AG09309 (cell line): ENCODE results near the gene RNF223.

Source experiments
- DNase-seq: peaks from one replicate; pipeline ENCODE4 v3.0.0-alpha.2; 2010; ENCODE audit warnings: low read depth
- H3K4me3 ChIP-seq: 2 replicates; pipeline ENCODE4 v1.5.1; 2011; ENCODE audit warnings: mild to moderate bottlenecking, low read depth, low read length, moderate library complexity; ENCODE audit not compliant: control insufficient read depth
- TF ChIP-seq, protein P1 (sequence below): IDR thresholded peaks from 2 replicates; pipeline ENCODE4 v1.5.1; 2011; ENCODE audit warnings: mild to moderate bottlenecking, low read depth, low read length, inconsistent platforms; ENCODE audit not compliant: insufficient read depth, control insufficient read depth; ENCODE audit errors: missing control alignments

Gene RNF223

DNA sequence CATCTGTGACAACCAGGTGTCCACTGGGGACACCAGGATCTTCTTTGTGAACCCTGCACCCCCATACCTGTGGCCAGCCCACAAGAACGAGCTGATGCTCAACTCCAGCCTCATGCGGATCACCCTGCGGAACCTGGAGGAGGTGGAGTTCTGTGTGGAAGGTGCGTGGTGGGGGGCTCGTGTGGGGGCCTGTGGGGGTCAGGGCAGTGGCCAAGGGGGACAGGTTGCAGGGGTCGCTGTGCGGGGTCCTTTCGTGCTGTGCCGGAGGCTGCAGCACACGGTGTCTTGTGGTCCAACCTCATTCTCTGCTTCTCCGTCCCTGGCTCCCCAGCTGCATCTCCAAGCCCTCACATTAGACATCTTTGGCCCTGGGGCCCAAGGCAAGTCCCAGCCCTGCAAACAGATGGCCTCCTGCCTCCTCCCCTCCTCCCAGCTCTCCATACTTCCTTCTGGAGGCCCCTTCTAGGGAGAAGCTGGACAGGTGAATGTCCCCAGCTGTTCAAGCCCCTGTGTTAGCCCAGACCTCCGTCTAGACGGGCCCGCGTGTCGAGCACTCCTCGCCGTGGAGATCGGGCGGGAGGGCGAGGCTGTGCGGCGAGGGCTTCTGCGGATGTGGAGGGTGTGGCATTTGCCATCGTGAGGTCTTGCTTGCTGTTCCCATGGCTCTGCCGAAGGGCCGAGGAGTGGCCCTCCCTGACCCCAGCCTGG, 51.6 kb downstream of the RNF223 start:
- no peak overlapping the region for H3K4me3 ChIP-seq
- no peak for DNase-seq
- TF ChIP-seq, protein P1, sequence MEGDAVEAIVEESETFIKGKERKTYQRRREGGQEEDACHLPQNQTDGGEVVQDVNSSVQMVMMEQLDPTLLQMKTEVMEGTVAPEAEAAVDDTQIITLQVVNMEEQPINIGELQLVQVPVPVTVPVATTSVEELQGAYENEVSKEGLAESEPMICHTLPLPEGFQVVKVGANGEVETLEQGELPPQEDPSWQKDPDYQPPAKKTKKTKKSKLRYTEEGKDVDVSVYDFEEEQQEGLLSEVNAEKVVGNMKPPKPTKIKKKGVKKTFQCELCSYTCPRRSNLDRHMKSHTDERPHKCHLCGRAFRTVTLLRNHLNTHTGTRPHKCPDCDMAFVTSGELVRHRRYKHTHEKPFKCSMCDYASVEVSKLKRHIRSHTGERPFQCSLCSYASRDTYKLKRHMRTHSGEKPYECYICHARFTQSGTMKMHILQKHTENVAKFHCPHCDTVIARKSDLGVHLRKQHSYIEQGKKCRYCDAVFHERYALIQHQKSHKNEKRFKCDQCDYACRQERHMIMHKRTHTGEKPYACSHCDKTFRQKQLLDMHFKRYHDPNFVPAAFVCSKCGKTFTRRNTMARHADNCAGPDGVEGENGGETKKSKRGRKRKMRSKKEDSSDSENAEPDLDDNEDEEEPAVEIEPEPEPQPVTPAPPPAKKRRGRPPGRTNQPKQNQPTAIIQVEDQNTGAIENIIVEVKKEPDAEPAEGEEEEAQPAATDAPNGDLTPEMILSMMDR = no peak

DNA sequence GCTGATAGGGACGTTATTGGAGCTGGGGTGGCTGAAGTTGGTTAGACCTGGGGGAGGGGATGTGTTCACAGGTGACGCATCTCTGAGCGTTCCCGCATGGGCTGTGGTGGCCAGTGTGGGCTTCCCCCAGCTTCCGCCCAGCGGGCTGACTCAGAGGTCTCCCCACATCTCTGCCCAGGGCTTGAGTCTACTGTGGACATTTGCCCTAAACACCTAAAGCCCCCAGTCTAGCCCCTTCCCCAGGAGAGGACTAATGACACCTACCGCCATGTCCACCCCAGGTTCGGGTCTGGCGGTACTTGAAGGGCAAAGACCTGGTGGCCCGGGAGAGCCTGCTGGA, 52.2 kb downstream of the RNF223 start:
- no peak for DNase-seq
- no peak overlapping the region; the same call in 1 of the 2 replicates for H3K4me3 ChIP-seq
- TF ChIP-seq, protein P1 = no peak

DNA sequence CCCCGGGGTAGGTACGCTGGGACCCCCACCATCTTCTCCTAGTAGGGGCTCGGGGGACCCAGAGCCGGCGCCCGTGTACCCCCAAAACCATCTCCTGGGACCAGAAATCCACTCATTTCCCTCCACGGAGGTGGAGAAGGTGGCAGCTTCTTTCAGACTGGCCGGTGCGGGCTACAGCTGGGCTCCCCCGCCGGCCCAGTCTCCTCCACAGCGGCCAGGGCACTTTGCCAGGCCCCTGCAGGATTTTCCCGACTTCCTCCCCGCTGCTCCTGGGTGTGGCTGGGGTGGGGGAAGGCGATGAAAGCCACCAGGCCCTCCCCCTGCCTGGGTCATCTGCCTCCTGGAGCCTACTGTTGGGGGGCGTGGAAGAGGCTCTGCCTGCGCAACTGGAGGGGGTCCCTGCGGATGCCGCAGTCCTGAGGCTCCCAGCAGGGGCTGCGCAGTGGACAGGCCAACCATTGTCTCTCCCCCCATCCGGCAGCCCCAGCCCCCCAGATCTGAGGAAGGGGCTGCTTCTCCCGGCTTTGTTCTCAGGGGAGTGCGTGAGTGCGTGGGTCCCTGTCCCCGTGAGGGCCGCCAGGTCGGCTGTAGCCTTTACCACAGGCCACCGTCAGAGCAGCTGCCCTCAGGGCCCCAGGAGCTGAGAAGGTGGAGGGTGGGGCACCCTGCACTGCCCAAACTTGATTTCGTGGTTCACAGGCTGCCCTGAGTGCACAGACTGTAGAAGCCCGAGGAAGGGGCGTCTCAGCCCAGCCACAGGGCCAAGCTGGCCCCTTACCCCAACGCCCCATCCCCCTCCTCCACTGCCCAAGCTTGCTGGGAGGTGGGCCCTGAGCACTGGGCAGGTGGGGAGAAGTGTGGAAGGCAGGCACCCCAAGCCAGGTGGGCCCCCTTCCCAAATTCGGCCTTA, 52.8 kb downstream of the RNF223 start:
- peak overlapping the region; percentile 52 for H3K4me3 ChIP-seq
- DNase-seq = peak; percentile 17
- TF ChIP-seq, protein P1 = no peak
